DOHH2 (cell line): ENCODE results near the gene NOTCH1.

Experiments
- H3F3A ChIP-seq: fragments of 200-600 bp; sonication (generic), shearing (Covaris generic); 2 replicates; pipeline ENCODE4 v1.6.0; 2016; ENCODE audit warnings: antibody characterized with exemption, mild to moderate bottlenecking; ENCODE audit not compliant: control insufficient read depth, insufficient read depth
- H3K27ac ChIP-seq: fragments of 200-600 bp; sonication (generic); 2 replicates; pipeline ENCODE4 v1.5.1; 2014; ENCODE audit warnings: low read depth, mild to moderate bottlenecking, low read length, moderate library complexity
- H3K27me3 ChIP-seq: fragments of 200-600 bp; sonication (generic); 2 replicates; pipeline ENCODE4 v1.6.1; 2014; ENCODE audit warnings: mild to moderate bottlenecking, low read length, mixed read lengths; ENCODE audit not compliant: control insufficient read depth
- H3K36me3 ChIP-seq: fragments of 200-600 bp; sonication (generic); 2 replicates; pipeline ENCODE4 v1.6.1; 2014; ENCODE audit warnings: mild to moderate bottlenecking, low read length, moderate library complexity, mixed read lengths; ENCODE audit not compliant: control insufficient read depth
- H3K4me1 ChIP-seq: fragments of 200-600 bp; sonication (generic); 2 replicates; pipeline ENCODE4 v1.6.1; 2014; ENCODE audit warnings: mild to moderate bottlenecking, low read length, mixed read lengths; ENCODE audit not compliant: control insufficient read depth
- H3K4me2 ChIP-seq: fragments of 200-600 bp; sonication (generic); 2 replicates; pipeline ENCODE4 v1.6.0; 2014; ENCODE audit warnings: mild to moderate bottlenecking, low read length, moderate library complexity
- H3K4me3 ChIP-seq: fragments of 200-600 bp; sonication (generic); 2 replicates; pipeline ENCODE4 v1.5.1; 2014; ENCODE audit warnings: mild to moderate bottlenecking, low read length, mixed read lengths
- H3K79me2 ChIP-seq: fragments of 200-600 bp; sonication (generic); 2 replicates; pipeline ENCODE4 v1.6.1; 2014; ENCODE audit warnings: mild to moderate bottlenecking, low read length, mixed read lengths; ENCODE audit not compliant: control insufficient read depth
- H3K9me2 ChIP-seq: fragments of 200-600 bp; sonication (generic); replicated peaks from 2 replicates; pipeline ENCODE4 v1.6.1; 2014; ENCODE audit warnings: mild to moderate bottlenecking, low read length, mixed read lengths; ENCODE audit not compliant: control insufficient read depth
- H3K9me3 ChIP-seq: fragments of 200-600 bp; sonication (generic); 2 replicates; pipeline ENCODE4 v1.6.1; 2014; ENCODE audit warnings: antibody characterized with exemption, low read length, mixed read lengths; ENCODE audit not compliant: control insufficient read depth, insufficient read depth
- H4K20me1 ChIP-seq: fragments of 200-600 bp; sonication (generic); 2 replicates; pipeline ENCODE4 v1.6.0; 2014; ENCODE audit warnings: low read depth, mild to moderate bottlenecking, antibody characterized with exemption, low read length, moderate library complexity; ENCODE audit not compliant: control insufficient read depth, insufficient read depth
- EZH2phosphoT487 ChIP-seq: fragments of 200-600 bp; sonication (generic); IDR thresholded peaks from 2 replicates; pipeline ENCODE4 v1.6.1; 2017; ENCODE audit warnings: borderline replicate concordance, mild to moderate bottlenecking, antibody characterized with exemption, low read length, moderate library complexity, mixed read lengths
- TF ChIP-seq, protein P1 (sequence below): fragments of 200-600 bp; sonication (generic); IDR thresholded peaks from one replicate; pipeline ENCODE4 v1.5.1; 2014; ENCODE audit warnings: antibody characterized with exemption, mild to moderate bottlenecking, low read depth, low read length; ENCODE audit not compliant: poor library complexity, severe bottlenecking

The NOTCH1 gene

DNA sequence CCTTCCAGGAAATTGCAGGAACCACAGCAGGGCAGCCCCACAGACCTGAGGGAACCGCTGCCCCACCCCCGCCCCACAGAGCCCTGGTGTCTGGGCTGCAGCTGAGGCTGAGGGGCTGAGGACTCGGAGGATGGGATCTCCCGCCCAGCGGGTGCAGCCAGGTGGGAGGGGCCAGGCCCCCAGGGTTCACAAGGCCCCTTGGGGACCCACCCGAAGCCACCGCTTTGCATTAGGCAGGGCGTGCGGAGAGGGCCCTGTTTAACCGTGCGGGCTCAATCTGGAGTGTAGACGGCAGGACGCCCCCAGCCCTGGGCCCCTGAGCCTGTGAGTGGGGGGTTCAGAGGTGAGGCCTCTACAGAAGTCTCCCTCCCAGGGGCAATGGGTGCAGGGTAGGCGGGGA lies 10.8 kb downstream of the NOTCH1 start:
- peaks cover 41% of the 10 kb centered on the region for H3K79me2 ChIP-seq
- H3K27ac ChIP-seq = no peak overlapping the region
- no peaks in the 10 kb centered on the region for H3K9me3 ChIP-seq

DNA sequence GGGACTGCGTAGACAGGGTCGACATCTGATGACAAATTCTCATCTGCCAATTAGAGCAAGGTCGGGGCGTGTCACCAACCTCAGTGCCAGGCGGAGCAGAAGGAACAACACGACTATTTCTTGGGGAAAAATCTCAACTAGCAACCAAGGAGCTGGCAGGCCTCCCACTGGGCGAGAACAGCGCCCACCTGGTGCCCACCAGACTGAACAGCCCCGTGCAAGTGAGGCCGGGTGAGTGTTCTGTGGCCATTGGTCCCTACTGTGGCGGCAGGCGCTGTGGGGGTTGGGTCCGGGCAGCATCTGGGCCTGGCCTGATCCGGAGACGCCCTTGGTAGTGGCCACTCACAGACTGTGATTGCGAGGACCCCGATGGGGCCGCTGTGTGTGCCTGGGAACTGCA lies 11.5 kb downstream of the NOTCH1 start:
- Histone ChIP-seq H3K4me1 (peaks cover 51% of the 10 kb centered on the region), H4K20me1 (peaks cover 24% of the 10 kb centered on the region), H3K36me3 (peaks cover 7% of the 10 kb centered on the region; the same call in 1 of the 2 replicates), H3K9me2 (no peaks in the 10 kb centered on the region), H3K4me2 (no peak overlapping the region), H3K27ac (no peak overlapping the region), H3K79me2 (peaks cover 40% of the 10 kb centered on the region), H3K27me3 (no peaks in the 10 kb centered on the region), H3K9me3 (no peaks in the 10 kb centered on the region), H3K4me3 (no peak overlapping the region), H3F3A (peaks cover 2% of the 10 kb centered on the region; the same call in 1 of the 2 replicates)
- TF ChIP-seq, protein P1, sequence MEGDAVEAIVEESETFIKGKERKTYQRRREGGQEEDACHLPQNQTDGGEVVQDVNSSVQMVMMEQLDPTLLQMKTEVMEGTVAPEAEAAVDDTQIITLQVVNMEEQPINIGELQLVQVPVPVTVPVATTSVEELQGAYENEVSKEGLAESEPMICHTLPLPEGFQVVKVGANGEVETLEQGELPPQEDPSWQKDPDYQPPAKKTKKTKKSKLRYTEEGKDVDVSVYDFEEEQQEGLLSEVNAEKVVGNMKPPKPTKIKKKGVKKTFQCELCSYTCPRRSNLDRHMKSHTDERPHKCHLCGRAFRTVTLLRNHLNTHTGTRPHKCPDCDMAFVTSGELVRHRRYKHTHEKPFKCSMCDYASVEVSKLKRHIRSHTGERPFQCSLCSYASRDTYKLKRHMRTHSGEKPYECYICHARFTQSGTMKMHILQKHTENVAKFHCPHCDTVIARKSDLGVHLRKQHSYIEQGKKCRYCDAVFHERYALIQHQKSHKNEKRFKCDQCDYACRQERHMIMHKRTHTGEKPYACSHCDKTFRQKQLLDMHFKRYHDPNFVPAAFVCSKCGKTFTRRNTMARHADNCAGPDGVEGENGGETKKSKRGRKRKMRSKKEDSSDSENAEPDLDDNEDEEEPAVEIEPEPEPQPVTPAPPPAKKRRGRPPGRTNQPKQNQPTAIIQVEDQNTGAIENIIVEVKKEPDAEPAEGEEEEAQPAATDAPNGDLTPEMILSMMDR = no peak
- no peak for TF ChIP-seq EZH2phosphoT487

More for the DNA sequence above, 10.8 kb downstream of the NOTCH1 start:
- Histone ChIP-seq H3K4me1 (peaks cover 51% of the 10 kb centered on the region), H3K27me3 (no peaks in the 10 kb centered on the region), H4K20me1 (peaks cover 25% of the 10 kb centered on the region), H3K36me3 (peaks cover 7% of the 10 kb centered on the region; the same call in 1 of the 2 replicates), H3K9me2 (no peaks in the 10 kb centered on the region), H3K4me2 (no peak overlapping the region), H3F3A (peaks cover 4% of the 10 kb centered on the region; the same call in 1 of the 2 replicates), H3K4me3 (no peak overlapping the region)
- TF ChIP-seq, protein P1 = no peak
- no peak for TF ChIP-seq EZH2phosphoT487

- H3F3A ChIP-seq = no peaks in the 10 kb centered on the region
- H3K27ac ChIP-seq = no peak overlapping the region
- peaks cover 43% of the 10 kb centered on the region for H3K79me2 ChIP-seq
- TF ChIP-seq EZH2phosphoT487 = no peak
- TF ChIP-seq, protein P1 = no peak
- peaks cover 7% of the 10 kb centered on the region; the same call in 1 of the 2 replicates for H3K36me3 ChIP-seq
- H3K27me3 ChIP-seq = no peaks in the 10 kb centered on the region
- H3K9me3 ChIP-seq = no peaks in the 10 kb centered on the region
- H3K9me2 ChIP-seq = no peaks in the 10 kb centered on the region
- H4K20me1 ChIP-seq = peaks cover 30% of the 10 kb centered on the region
- H3K4me2 ChIP-seq = 0 out of 2 replicates have a peak overlapping the region, but pooled peaks have one; percentile 16
- H3K4me3 ChIP-seq = no peak overlapping the region
- H3K4me1 ChIP-seq = peaks cover 47% of the 10 kb centered on the region
Observed at GRCh38 chr9:136533775-136534157, 12.1 kb downstream of the NOTCH1 start.
